GM12872 (cell line): Measurements from ENCODE around the gene COL24A1.

Source experiments
- CTCF ChIP-seq: IDR thresholded peaks from 3 replicates; pipeline ENCODE4 v1.5.1; 2011; ENCODE audit warnings: low read depth, mild to moderate bottlenecking, low read length, moderate library complexity; ENCODE audit not compliant: insufficient read depth

COL24A1 gene

GRCh38 chr1:86194491-86195034 lies 38.0 kb upstream of the COL24A1 start:
- no peak for TF ChIP-seq CTCF

GRCh38 chr1:86192417-86192816 lies 35.8 kb upstream of the COL24A1 start:
- TF ChIP-seq CTCF: no peak

GRCh38 chr1:86191958-86192357 lies 35.4 kb upstream of the COL24A1 start:
- no peak for TF ChIP-seq CTCF

- no peak for TF ChIP-seq CTCF
These were observed 34.3 kb upstream of the COL24A1 start for GRCh38 chr1:86190873-86191272.

- no peak for TF ChIP-seq CTCF
These were observed 27.9 kb upstream of the COL24A1 start for GRCh38 chr1:86184426-86184825.

- no peak for TF ChIP-seq CTCF
These were observed 27.2 kb upstream of the COL24A1 start for GRCh38 chr1:86183810-86184209.

GRCh38 chr1:86176226-86176625 lies 19.7 kb upstream of the COL24A1 start:
- TF ChIP-seq CTCF: no peak

GRCh38 chr1:86175756-86176155 lies 19.2 kb upstream of the COL24A1 start:
- no peak for TF ChIP-seq CTCF
